ENCODE measurements around the gene TMEM108.

TMEM108 gene

DNA sequence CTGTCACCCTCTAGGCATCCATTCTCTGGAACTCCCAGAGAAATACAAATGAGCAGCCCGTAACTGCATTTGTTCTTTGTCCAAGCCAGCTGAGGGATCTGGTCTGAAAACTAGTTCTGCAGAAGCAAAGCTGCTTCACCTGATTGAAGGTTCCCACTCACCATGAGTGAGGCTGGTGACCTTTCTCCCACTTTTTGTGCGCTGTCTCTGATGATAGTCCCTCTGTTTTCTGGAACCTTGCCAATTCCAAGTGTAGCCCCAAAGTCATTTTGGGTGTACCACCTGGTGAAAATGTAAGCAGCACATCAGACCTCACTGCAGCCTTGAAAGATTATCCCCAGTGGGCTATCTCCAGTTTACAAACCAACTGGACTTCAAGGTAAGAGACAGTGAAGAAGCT, 322.3 kb downstream of the TMEM108 start:
- Histone ChIP-seq H3K4me3 (ENCODE audit: low read depth in 1 of 2, low read length in 2 of 2) (no peak overlapping the region), H3K27ac (ENCODE audit: low read depth, low read length) (no peak overlapping the region), H3K9ac (ENCODE audit: low read depth in 1 of 2, low read length in 2 of 2) (no peak overlapping the region), H3K36me3 (ENCODE audit: control insufficient read depth in 1 of 2, insufficient read depth in 2 of 2, low read length in 2 of 2) (no peaks in the 10 kb centered on the region), H3K9me3 (ENCODE audit: control insufficient read depth in 1 of 2, low read length in 2 of 2) (no peaks in the 10 kb centered on the region), H3K4me1 (ENCODE audit: control insufficient read depth in 1 of 2, insufficient read depth in 2 of 2, low read length in 2 of 2) (no peaks in the 10 kb centered on the region), H3K27me3 (ENCODE audit: control insufficient read depth in 1 of 2, insufficient read depth in 2 of 2, low read length in 2 of 2) (no peaks in the 10 kb centered on the region)

DNA sequence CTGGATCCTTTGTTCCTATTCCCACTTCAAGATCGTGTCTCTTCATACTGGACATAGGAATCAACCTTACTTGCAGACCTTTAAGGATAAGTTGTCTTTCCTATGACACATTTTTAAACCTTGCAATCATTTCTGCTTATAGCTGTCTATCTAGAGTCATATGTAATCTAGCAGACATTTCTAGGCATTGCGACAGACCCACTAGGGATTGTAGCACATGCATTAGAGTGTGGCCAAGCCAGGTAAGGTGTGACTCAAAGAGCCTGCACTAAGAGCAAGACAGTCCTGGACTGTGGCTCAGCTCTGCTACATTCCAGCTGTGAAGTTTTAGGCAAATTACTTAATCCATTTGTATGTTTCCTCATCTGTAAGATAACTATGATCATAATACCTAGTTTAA, 322.8 kb downstream of the TMEM108 start:
- no peak overlapping the region for H3K9ac ChIP-seq (ENCODE audit: low read depth in 1 of 2, low read length in 2 of 2)
- no peak overlapping the region for H3K27ac ChIP-seq (ENCODE audit: low read depth, low read length)
- H3K36me3 ChIP-seq (ENCODE audit: control insufficient read depth in 1 of 2, insufficient read depth in 2 of 2, low read length in 2 of 2): no peaks in the 10 kb centered on the region
- no peaks in the 10 kb centered on the region for H3K9me3 ChIP-seq (ENCODE audit: control insufficient read depth in 1 of 2, low read length in 2 of 2)
- no peak overlapping the region for H3K4me3 ChIP-seq (ENCODE audit: low read depth in 1 of 2, low read length in 2 of 2)
- H3K27me3 ChIP-seq (ENCODE audit: control insufficient read depth in 1 of 2, insufficient read depth in 2 of 2, low read length in 2 of 2): no peaks in the 10 kb centered on the region
- H3K4me1 ChIP-seq (ENCODE audit: control insufficient read depth in 1 of 2, insufficient read depth in 2 of 2, low read length in 2 of 2): no peaks in the 10 kb centered on the region

DNA sequence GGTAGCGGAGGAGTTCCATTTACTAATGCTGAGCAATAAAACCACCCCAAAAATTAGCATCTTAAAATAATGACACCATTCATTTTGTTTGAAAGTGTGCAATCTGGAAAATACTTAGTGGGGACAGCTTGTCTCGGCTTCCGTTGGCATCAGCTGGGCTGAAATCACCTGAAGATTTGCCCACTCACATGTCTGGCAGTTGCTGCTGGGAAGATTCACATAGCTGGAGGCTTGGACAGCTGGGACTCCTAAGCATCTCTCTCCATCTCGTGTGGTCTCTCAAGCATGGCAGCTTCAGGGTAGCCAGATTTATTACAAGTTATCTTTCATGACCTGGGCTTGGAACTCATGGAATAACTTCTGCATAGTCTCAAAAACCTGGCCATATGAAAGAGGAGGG, 323.2 kb downstream of the TMEM108 start:
- no peaks in the 10 kb centered on the region for H3K27me3 ChIP-seq (ENCODE audit: control insufficient read depth in 1 of 2, insufficient read depth in 2 of 2, low read length in 2 of 2)
- no peaks in the 10 kb centered on the region for H3K9me3 ChIP-seq (ENCODE audit: control insufficient read depth in 1 of 2, low read length in 2 of 2)
- H3K4me3 ChIP-seq (ENCODE audit: low read depth in 1 of 2, low read length in 2 of 2): no peak overlapping the region
- H3K27ac ChIP-seq (ENCODE audit: low read depth, low read length): no peak overlapping the region
- H3K4me1 ChIP-seq (ENCODE audit: control insufficient read depth in 1 of 2, insufficient read depth in 2 of 2, low read length in 2 of 2): no peaks in the 10 kb centered on the region
- H3K36me3 ChIP-seq (ENCODE audit: control insufficient read depth in 1 of 2, insufficient read depth in 2 of 2, low read length in 2 of 2): no peaks in the 10 kb centered on the region
- H3K9ac ChIP-seq (ENCODE audit: low read depth in 1 of 2, low read length in 2 of 2): no peak overlapping the region

DNA sequence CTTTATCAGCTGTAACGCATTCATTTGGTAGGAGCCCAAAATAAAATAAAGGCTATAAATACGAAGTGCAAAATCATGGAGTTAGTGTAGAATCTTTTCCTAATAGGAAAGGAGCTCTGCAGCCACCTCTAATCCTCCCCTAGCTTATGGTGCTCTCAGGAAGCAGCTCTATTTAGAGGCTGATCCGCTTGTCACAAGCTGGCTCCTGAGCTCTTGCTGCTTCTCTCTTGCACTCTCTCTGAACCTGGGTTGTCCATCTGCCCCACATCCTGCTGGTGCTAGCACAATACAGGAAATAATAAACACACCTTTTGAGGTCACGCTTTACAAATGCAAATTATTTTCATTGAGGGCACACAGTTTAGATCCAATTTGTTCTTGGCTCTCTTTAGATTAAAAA, 324.3 kb downstream of the TMEM108 start:
- H3K27ac ChIP-seq (ENCODE audit: low read depth, low read length): no peak overlapping the region
- no peaks in the 10 kb centered on the region for H3K9me3 ChIP-seq (ENCODE audit: control insufficient read depth in 1 of 2, low read length in 2 of 2)
- H3K9ac ChIP-seq (ENCODE audit: low read depth in 1 of 2, low read length in 2 of 2): no peak overlapping the region
- no peaks in the 10 kb centered on the region for H3K36me3 ChIP-seq (ENCODE audit: control insufficient read depth in 1 of 2, insufficient read depth in 2 of 2, low read length in 2 of 2)
- H3K4me3 ChIP-seq (ENCODE audit: low read depth in 1 of 2, low read length in 2 of 2): no peak overlapping the region
- H3K27me3 ChIP-seq (ENCODE audit: control insufficient read depth in 1 of 2, insufficient read depth in 2 of 2, low read length in 2 of 2): no peaks in the 10 kb centered on the region
- no peaks in the 10 kb centered on the region for H3K4me1 ChIP-seq (ENCODE audit: control insufficient read depth in 1 of 2, insufficient read depth in 2 of 2, low read length in 2 of 2)

DNA sequence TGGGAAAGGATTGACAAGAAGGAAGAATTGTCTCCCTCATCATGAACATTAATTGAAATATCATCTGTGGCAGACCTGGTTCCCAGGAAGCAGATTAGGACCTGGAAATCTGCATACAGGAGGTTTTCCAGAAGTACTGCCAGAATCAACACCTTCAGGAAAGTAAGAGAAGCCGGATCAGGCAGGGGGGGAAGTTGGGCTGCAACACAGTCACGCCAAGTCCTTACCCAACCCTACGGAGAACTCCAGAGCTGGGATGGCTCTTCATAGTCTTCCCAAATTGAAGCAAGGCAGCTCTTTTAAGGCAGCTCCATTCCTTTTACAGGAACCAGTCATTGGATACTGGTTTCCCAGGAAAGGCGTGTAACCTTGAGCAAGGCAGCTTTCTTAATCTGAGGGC, 326.5 kb downstream of the TMEM108 start:
- no peak overlapping the region for H3K9ac ChIP-seq (ENCODE audit: low read depth in 1 of 2, low read length in 2 of 2)
- no peaks in the 10 kb centered on the region for H3K4me1 ChIP-seq (ENCODE audit: control insufficient read depth in 1 of 2, insufficient read depth in 2 of 2, low read length in 2 of 2)
- H3K27me3 ChIP-seq (ENCODE audit: control insufficient read depth in 1 of 2, insufficient read depth in 2 of 2, low read length in 2 of 2): no peaks in the 10 kb centered on the region
- H3K9me3 ChIP-seq (ENCODE audit: control insufficient read depth in 1 of 2, low read length in 2 of 2): no peaks in the 10 kb centered on the region
- no peaks in the 10 kb centered on the region for H3K36me3 ChIP-seq (ENCODE audit: control insufficient read depth in 1 of 2, insufficient read depth in 2 of 2, low read length in 2 of 2)
- H3K4me3 ChIP-seq (ENCODE audit: low read depth in 1 of 2, low read length in 2 of 2): no peak overlapping the region
- no peak overlapping the region for H3K27ac ChIP-seq (ENCODE audit: low read depth, low read length)

DNA sequence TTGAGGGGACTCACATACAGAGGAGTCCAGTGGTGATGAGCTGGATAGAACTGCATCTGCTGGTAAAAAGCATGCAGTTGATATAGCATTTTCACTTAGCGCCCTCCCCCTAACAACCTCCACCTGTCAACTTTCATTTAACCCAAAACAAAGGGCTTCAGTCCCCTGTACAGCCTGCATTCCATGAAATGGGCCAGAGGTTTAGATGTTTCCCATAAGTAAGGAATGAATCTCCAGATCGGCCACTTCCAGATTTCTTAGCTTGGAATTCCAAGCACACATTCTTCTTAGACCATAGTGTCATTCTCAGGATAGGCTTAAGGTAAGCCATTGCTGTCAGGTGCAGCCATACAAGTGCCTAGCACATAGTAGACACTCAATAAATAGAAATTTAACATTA, 328.7 kb downstream of the TMEM108 start:
- H3K4me3 ChIP-seq (ENCODE audit: low read depth in 1 of 2, low read length in 2 of 2): no peak overlapping the region
- no peaks in the 10 kb centered on the region for H3K9me3 ChIP-seq (ENCODE audit: control insufficient read depth in 1 of 2, low read length in 2 of 2)
- H3K27ac ChIP-seq (ENCODE audit: low read depth, low read length): no peak overlapping the region
- H3K4me1 ChIP-seq (ENCODE audit: control insufficient read depth in 1 of 2, insufficient read depth in 2 of 2, low read length in 2 of 2): no peaks in the 10 kb centered on the region
- no peaks in the 10 kb centered on the region for H3K27me3 ChIP-seq (ENCODE audit: control insufficient read depth in 1 of 2, insufficient read depth in 2 of 2, low read length in 2 of 2)
- H3K9ac ChIP-seq (ENCODE audit: low read depth in 1 of 2, low read length in 2 of 2): no peak overlapping the region
- no peaks in the 10 kb centered on the region for H3K36me3 ChIP-seq (ENCODE audit: control insufficient read depth in 1 of 2, insufficient read depth in 2 of 2, low read length in 2 of 2)

DNA sequence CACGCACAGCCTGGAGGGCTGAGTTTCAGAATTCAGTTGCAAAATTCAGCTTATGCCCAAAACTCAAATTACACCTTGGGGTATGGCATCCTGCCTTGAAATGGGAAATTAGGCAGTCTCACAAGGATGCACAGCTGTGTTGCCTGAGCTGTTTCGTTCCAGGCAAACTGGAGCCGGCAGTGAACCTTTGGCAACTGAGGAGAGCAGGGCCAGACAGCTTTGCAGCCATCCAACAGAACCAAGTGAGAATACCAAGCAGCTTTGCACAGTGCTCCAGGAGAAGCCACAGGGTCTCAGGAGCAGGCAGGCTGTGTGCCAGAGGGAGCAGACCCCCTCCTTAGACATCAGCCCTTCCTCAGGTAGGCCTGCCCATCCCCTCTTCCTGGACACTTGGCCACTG, 329.2 kb downstream of the TMEM108 start:
- H3K9me3 ChIP-seq (ENCODE audit: control insufficient read depth in 1 of 2, low read length in 2 of 2): no peaks in the 10 kb centered on the region
- H3K4me1 ChIP-seq (ENCODE audit: control insufficient read depth in 1 of 2, insufficient read depth in 2 of 2, low read length in 2 of 2): no peaks in the 10 kb centered on the region
- no peak overlapping the region for H3K27ac ChIP-seq (ENCODE audit: low read depth, low read length)
- no peaks in the 10 kb centered on the region for H3K27me3 ChIP-seq (ENCODE audit: control insufficient read depth in 1 of 2, insufficient read depth in 2 of 2, low read length in 2 of 2)
- H3K4me3 ChIP-seq (ENCODE audit: low read depth in 1 of 2, low read length in 2 of 2): no peak overlapping the region
- no peak overlapping the region for H3K9ac ChIP-seq (ENCODE audit: low read depth in 1 of 2, low read length in 2 of 2)
- no peaks in the 10 kb centered on the region for H3K36me3 ChIP-seq (ENCODE audit: control insufficient read depth in 1 of 2, insufficient read depth in 2 of 2, low read length in 2 of 2)

DNA sequence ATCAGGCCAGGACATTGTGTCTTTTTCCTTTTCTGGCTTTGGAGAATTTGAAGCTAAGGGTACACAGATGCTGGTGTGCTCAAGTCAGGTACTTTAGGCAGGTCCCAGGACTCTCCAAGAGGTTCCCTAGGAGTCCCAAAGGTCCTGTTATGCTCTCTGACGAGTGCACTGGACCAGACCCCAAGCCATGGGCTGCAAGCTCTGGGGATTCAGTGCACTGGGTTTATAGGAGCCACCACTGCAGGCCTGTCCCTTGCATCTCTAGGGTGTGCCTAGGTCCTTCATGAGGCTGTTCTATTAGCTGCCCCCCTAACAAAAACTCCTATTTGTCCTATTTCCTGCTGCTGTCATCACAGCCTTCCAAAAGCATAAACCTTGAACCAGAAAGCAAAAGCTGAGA, 329.8 kb downstream of the TMEM108 start:
- H3K9me3 ChIP-seq (ENCODE audit: control insufficient read depth in 1 of 2, low read length in 2 of 2): no peaks in the 10 kb centered on the region
- H3K27ac ChIP-seq (ENCODE audit: low read depth, low read length): no peak overlapping the region
- H3K9ac ChIP-seq (ENCODE audit: low read depth in 1 of 2, low read length in 2 of 2): no peak overlapping the region
- H3K4me1 ChIP-seq (ENCODE audit: control insufficient read depth in 1 of 2, insufficient read depth in 2 of 2, low read length in 2 of 2): no peaks in the 10 kb centered on the region
- H3K36me3 ChIP-seq (ENCODE audit: control insufficient read depth in 1 of 2, insufficient read depth in 2 of 2, low read length in 2 of 2): no peaks in the 10 kb centered on the region
- no peak overlapping the region for H3K4me3 ChIP-seq (ENCODE audit: low read depth in 1 of 2, low read length in 2 of 2)
- no peaks in the 10 kb centered on the region for H3K27me3 ChIP-seq (ENCODE audit: control insufficient read depth in 1 of 2, insufficient read depth in 2 of 2, low read length in 2 of 2)

DNA sequence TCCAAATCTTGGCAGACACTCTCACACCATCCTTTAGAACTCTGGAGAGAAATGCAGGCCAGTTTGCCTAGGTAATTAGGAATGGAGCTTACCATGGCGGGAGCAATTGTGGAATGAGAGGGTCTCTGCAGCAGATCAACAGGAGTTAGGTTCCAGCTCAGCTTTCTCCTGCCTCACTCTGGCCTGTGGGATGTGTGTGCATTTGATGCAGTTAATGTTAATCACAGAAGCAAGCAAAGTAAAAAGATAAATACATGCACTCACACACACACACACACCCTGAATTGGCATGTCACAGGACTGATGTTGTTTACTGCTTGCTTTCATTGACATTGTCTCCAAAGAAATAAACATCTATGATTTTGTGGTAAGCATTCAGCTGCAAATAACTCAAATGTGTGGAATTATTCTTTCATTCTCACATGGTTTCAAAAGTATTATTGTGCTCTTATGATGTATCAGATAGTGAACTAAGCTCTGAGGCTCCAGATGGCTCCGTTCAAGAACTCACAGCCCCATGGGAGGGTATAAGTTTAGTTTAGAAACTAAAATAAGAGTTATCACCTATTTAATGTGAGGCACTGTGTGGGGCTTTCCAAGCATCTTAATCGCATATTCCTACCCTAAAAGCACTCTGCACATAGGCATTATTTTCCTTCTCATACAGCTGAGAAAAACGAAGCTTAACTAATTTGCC, 330.3 kb downstream of the TMEM108 start:
- Histone ChIP-seq H3K9me3 (ENCODE audit: control insufficient read depth in 1 of 2, low read length in 2 of 2) (no peaks in the 10 kb centered on the region), H3K27me3 (ENCODE audit: control insufficient read depth in 1 of 2, insufficient read depth in 2 of 2, low read length in 2 of 2) (no peaks in the 10 kb centered on the region), H3K4me1 (ENCODE audit: control insufficient read depth in 1 of 2, insufficient read depth in 2 of 2, low read length in 2 of 2) (no peaks in the 10 kb centered on the region), H3K27ac (ENCODE audit: low read depth, low read length) (no peak overlapping the region), H3K9ac (ENCODE audit: low read depth in 1 of 2, low read length in 2 of 2) (no peak overlapping the region), H3K4me3 (ENCODE audit: low read depth in 1 of 2, low read length in 2 of 2) (no peak overlapping the region), H3K36me3 (ENCODE audit: control insufficient read depth in 1 of 2, insufficient read depth in 2 of 2, low read length in 2 of 2) (no peaks in the 10 kb centered on the region)

DNA sequence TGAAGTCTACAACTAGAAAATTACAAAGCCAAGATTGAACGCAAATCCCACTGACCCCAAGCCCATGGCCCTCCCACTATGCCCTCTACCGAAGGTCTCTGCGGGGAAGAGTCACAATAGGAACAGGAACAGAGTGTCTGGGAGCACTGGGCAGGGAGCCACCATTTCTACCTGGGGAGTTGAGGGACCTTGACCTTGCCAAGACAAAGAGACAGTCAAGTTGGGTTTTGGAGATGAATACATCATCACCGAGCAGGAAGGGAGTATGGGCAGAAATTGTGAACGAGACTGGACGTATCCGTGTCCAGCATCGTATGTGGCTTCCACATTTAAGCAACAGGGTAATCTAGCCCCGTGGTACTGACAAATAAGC, 330.9 kb downstream of the TMEM108 start:
- no peak overlapping the region for H3K9ac ChIP-seq (ENCODE audit: low read depth in 1 of 2, low read length in 2 of 2)

DNA sequence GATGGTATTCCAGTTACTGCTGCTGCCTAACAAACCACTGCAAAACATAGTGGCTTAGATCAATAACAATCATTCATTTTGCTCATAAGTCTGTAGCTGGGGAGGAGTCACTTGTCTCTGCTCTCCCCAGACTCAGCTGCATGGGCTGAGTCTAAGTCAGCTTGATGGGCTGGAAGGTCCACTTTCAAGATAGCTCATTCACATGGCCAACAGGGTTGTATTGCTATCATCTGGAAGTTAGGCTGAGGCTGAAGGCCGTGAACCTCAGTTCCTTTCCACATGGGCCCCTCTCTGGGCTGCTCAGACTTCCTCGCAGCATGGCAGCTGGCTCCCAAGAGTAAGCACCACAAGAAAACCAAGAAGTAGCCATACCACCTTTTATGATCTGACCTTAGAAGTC, 333.0 kb downstream of the TMEM108 start:
- no peak overlapping the region for H3K27ac ChIP-seq (ENCODE audit: low read depth, low read length)
- H3K36me3 ChIP-seq (ENCODE audit: control insufficient read depth in 1 of 2, insufficient read depth in 2 of 2, low read length in 2 of 2): no peaks in the 10 kb centered on the region
- no peaks in the 10 kb centered on the region for H3K27me3 ChIP-seq (ENCODE audit: control insufficient read depth in 1 of 2, insufficient read depth in 2 of 2, low read length in 2 of 2)
- H3K9me3 ChIP-seq (ENCODE audit: control insufficient read depth in 1 of 2, low read length in 2 of 2): no peaks in the 10 kb centered on the region
- H3K4me1 ChIP-seq (ENCODE audit: control insufficient read depth in 1 of 2, insufficient read depth in 2 of 2, low read length in 2 of 2): no peaks in the 10 kb centered on the region
- no peak overlapping the region for H3K4me3 ChIP-seq (ENCODE audit: low read depth in 1 of 2, low read length in 2 of 2)
- no peak overlapping the region for H3K9ac ChIP-seq (ENCODE audit: low read depth in 1 of 2, low read length in 2 of 2)

More for the DNA sequence above, 330.9 kb downstream of the TMEM108 start:
- Histone ChIP-seq H3K4me3 (ENCODE audit: low read depth in 1 of 2, low read length in 2 of 2) (no peak overlapping the region), H3K9me3 (ENCODE audit: control insufficient read depth in 1 of 2, low read length in 2 of 2) (no peaks in the 10 kb centered on the region), H3K4me1 (ENCODE audit: control insufficient read depth in 1 of 2, insufficient read depth in 2 of 2, low read length in 2 of 2) (no peaks in the 10 kb centered on the region), H3K27ac (ENCODE audit: low read depth, low read length) (no peak overlapping the region), H3K36me3 (ENCODE audit: control insufficient read depth in 1 of 2, insufficient read depth in 2 of 2, low read length in 2 of 2) (no peaks in the 10 kb centered on the region), H3K27me3 (ENCODE audit: control insufficient read depth in 1 of 2, insufficient read depth in 2 of 2, low read length in 2 of 2) (no peaks in the 10 kb centered on the region)
